Neural progenitor cell (in vitro differentiated cells): ENCODE measurements around the gene NCDN.

ENCODE experiments used
- EZH2 ChIP-seq: fragments of 200-600 bp; sonication (generic); IDR thresholded peaks from 2 replicates; pipeline ENCODE4 v1.6.1; 2017; ENCODE audit warnings: antibody characterized with exemption, mild to moderate bottlenecking, moderate library complexity
- TF ChIP-seq, protein P1 (sequence below): fragments of 200-600 bp; sonication (generic); IDR thresholded peaks from 2 replicates; pipeline ENCODE4 v1.5.1; 2017; ENCODE audit warnings: antibody characterized with exemption, mild to moderate bottlenecking

DNA sequence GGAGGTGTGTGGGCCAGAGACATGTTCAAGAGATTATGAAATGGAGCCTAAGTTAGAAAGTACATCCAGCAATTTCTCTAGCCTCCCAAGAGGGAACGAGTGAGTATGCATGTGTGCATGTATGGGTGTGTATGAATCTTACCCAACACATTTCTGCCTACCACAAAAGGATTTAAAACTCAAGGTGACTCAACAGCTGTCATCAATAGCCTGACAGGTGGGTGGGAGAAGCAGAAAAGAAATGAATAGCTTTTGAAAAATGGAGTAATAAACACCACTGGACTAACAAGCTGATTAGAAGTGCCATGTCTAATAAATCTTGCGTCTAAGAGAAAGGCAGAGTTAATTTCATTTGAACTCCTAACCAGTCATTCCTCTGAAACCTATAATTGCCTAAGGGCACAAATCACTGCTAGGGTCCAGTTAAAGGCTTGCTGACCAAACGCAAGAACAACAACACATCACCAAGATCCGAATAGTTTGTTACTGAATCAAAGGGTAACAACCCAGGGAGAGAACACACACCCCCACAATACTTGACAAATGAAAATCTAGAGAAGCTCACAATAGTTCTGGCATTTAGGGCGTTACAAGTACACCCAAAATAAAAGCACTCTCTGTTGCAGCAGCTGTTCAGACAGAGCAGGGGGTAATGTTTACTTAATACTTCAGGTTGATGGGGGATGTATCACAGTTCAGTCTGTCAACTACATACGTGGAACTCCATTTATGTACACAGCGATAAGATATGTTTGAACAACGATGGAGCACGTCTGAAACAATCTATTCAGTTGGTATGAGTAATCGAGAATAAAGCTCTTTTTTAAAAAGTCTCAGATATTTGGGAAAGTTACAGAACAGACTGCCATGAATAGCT lies 1.8 kb upstream of the NCDN start:
- TF ChIP-seq EZH2, result no peak
- TF ChIP-seq, protein P1, sequence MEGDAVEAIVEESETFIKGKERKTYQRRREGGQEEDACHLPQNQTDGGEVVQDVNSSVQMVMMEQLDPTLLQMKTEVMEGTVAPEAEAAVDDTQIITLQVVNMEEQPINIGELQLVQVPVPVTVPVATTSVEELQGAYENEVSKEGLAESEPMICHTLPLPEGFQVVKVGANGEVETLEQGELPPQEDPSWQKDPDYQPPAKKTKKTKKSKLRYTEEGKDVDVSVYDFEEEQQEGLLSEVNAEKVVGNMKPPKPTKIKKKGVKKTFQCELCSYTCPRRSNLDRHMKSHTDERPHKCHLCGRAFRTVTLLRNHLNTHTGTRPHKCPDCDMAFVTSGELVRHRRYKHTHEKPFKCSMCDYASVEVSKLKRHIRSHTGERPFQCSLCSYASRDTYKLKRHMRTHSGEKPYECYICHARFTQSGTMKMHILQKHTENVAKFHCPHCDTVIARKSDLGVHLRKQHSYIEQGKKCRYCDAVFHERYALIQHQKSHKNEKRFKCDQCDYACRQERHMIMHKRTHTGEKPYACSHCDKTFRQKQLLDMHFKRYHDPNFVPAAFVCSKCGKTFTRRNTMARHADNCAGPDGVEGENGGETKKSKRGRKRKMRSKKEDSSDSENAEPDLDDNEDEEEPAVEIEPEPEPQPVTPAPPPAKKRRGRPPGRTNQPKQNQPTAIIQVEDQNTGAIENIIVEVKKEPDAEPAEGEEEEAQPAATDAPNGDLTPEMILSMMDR, result no peak
